ENCODE measurements around the gene OR10A4. TPM values are rescaled to one million over a fixed set of nuclear protein-coding genes. Genes with fewer than 3 reads are reported as not detected.

Gene OR10A4
- total and polyA plus RNA-seq, 9 of the 15 experiments (the other 6 are each of a cell fraction or from before 2014, with no cell fraction given): not detected

GRCh38 chr11:6850526-6850925 lies 25.9 kb upstream of the OR10A4 start:
- DNase-seq (ENCODE audit: extremely low read depth in 1 of 4, low spot score in 3 of 4) (no peak), ATAC-seq (no peak), FAIRE-seq (no peak)
- Histone ChIP-seq H3K9me3 (replicated peaks; ENCODE audit: control insufficient read depth, insufficient read depth, low read depth, low read length) (no peaks in the 10 kb centered on the region), H3K4me2 (ENCODE audit: insufficient read depth, low read length) (no peak overlapping the region), H4K20me1 (replicated peaks; ENCODE audit: control insufficient read depth, insufficient read depth, low read length) (no peaks in the 10 kb centered on the region), H3K36me3 (ENCODE audit: control insufficient read depth, insufficient read depth, low read length) (no peaks in the 10 kb centered on the region), H3K9ac (ENCODE audit: insufficient read depth in 1 of 2, low read depth in 2 of 2, low read length in 2 of 2) (no peak overlapping the region), H2AFZ (ENCODE audit: low read depth, low read length) (no peak overlapping the region), H3K27ac (ENCODE audit: extremely low read depth, low read depth, low read length) (no peak overlapping the region), H3K27me3 (ENCODE audit: control insufficient read depth in 2 of 2, insufficient read depth in 2 of 2, low read length in 2 of 2) (no peaks in the 10 kb centered on the region), H3K79me2 (ENCODE audit: control insufficient read depth, insufficient read depth, low read length) (no peaks in the 10 kb centered on the region), H3K4me1 (replicated peaks in 1 of 2; ENCODE audit: control insufficient read depth in 2 of 2, insufficient read depth in 2 of 2, low read length in 2 of 2) (no peaks in the 10 kb centered on the region), H3K4me3 (no peak overlapping the region), H3K9me1 (ENCODE audit: control insufficient read depth, insufficient read depth, low read length) (no peaks in the 10 kb centered on the region)
- POLR2A ChIA-PET: no interaction called here
- intact Hi-C loops (cut with micrococcal nuclease) (no loop called here), in situ Hi-C loops (cut with MboI) (no loop called here)
- BruUV-seq (replicated peaks): no TSS peak
- WGBS (ENCODE audit: insufficient coverage, low coverage, missing lambda C conversion rate): 16% methylated on average over 2 of the region's 2 CpGs
- TF ChIP-seq TEAD2 (tag; IDR thresholded peaks at IDR 0.05) (no peak), TRIM24 (IDR thresholded peaks at IDR 0.05) (no peak), ZNF212 (CRISPR knock-in tag; IDR thresholded peaks at IDR 0.05) (no peak), ZKSCAN8 (CRISPR knock-in tag; IDR thresholded peaks at IDR 0.05) (no peak), POU5F1 (IDR thresholded peaks at IDR 0.05; ENCODE audit: borderline replicate concordance, low read depth, low read length, partially characterized antibody) (no peak), ARNT (IDR thresholded peaks at IDR 0.05) (no peak), FOXM1 (IDR thresholded peaks at IDR 0.05; ENCODE audit: low read depth) (no peak), FOXM1 (CRISPR knock-in tag; IDR thresholded peaks at IDR 0.05; ENCODE audit: low read depth) (no peak), FOXK1 (CRISPR knock-in tag; IDR thresholded peaks at IDR 0.05; ENCODE audit: borderline replicate concordance) (no peak), ZNF224 (CRISPR knock-in tag; IDR thresholded peaks at IDR 0.05) (no peak), PKNOX1 (IDR thresholded peaks at IDR 0.05) (no peak), ZNF133 (CRISPR knock-in tag; IDR thresholded peaks at IDR 0.05) (no peak), JUND (IDR thresholded peaks at IDR 0.05; ENCODE audit: borderline replicate concordance, low read depth, low read length) (no peak), JUND (tag; IDR thresholded peaks at IDR 0.05; ENCODE audit: borderline replicate concordance, low read depth, low read length) (no peak), TGIF2 (CRISPR knock-in tag; IDR thresholded peaks at IDR 0.05) (no peak), RBM34 (IDR thresholded peaks at IDR 0.05; ENCODE audit: borderline replicate concordance, insufficient read depth, low read length) (no peak), OTX1 (CRISPR knock-in tag; IDR thresholded peaks at IDR 0.05) (no peak)
- TF ChIP-seq, protein P1, sequence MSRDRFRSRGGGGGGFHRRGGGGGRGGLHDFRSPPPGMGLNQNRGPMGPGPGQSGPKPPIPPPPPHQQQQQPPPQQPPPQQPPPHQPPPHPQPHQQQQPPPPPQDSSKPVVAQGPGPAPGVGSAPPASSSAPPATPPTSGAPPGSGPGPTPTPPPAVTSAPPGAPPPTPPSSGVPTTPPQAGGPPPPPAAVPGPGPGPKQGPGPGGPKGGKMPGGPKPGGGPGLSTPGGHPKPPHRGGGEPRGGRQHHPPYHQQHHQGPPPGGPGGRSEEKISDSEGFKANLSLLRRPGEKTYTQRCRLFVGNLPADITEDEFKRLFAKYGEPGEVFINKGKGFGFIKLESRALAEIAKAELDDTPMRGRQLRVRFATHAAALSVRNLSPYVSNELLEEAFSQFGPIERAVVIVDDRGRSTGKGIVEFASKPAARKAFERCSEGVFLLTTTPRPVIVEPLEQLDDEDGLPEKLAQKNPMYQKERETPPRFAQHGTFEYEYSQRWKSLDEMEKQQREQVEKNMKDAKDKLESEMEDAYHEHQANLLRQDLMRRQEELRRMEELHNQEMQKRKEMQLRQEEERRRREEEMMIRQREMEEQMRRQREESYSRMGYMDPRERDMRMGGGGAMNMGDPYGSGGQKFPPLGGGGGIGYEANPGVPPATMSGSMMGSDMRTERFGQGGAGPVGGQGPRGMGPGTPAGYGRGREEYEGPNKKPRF (IDR thresholded peaks at IDR 0.05; ENCODE audit: low read depth, low read length): no peak
- TF ChIP-seq, protein P2, sequence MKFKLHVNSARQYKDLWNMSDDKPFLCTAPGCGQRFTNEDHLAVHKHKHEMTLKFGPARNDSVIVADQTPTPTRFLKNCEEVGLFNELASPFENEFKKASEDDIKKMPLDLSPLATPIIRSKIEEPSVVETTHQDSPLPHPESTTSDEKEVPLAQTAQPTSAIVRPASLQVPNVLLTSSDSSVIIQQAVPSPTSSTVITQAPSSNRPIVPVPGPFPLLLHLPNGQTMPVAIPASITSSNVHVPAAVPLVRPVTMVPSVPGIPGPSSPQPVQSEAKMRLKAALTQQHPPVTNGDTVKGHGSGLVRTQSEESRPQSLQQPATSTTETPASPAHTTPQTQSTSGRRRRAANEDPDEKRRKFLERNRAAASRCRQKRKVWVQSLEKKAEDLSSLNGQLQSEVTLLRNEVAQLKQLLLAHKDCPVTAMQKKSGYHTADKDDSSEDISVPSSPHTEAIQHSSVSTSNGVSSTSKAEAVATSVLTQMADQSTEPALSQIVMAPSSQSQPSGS (CRISPR knock-in tag; IDR thresholded peaks at IDR 0.05): no peak
- CTCF ChIA-PET (ENCODE audit: low intra/inter-chr PET ratio): no interaction called here
